Fibroblast of skin of abdomen (primary cell): ENCODE measurements around the gene ZNF735. TPM values are rescaled to one million over a fixed set of nuclear protein-coding genes. Genes with fewer than 3 reads are reported as not detected.
"Not testable (repeated sequence)": the region's sequence is repeated elsewhere in the genome, so short reads cannot be mapped to it uniquely, and the experiment has no call there.

Source experiments
- DNase-seq: peaks from one replicate; pipeline ENCODE4 v3.0.0-alpha.2; 2013
- polyA plus RNA-seq, 2 experiments: library from polyadenylated mRNA; unstranded; fragments of 120-200 nt; gene quantifications; one replicate each; pipeline ENCODE4 v1.2.1, GENCODE V29; 2013; ENCODE audit not compliant: insufficient read length in 2 of 2

ZNF735 gene
- not detected for polyA plus RNA-seq (2013, experiment 1 of 2; ENCODE audit: insufficient read length)
- not detected for polyA plus RNA-seq (2013, experiment 2 of 2; ENCODE audit: insufficient read length)

DNA sequence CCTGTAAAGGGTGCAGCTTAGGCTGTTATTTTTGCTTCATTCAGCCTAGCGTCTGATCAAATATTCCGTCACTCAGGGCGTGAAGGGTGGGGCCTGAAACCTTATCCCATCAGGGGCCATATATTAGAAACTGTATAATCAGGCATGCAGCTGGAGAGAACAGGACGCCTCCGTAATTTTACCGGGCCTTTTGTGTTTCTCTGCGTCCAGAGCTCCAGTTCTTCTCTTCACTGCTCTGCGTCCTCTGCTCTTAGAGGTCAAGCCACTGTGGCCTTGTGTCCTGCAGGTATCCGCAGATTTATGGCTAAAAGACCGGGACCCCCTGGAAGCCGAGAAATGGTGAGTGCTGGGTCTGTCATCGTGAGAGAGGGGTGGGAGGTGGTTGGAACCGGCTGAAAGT is at the start of gene ZNF735:
ZNF735 (plus strand) TSS at position 301 of the 400 bp plus-strand sequence; CDS start at position 301, 0 bp downstream.
- DNase-seq = no peak

- DNase-seq = not testable (repeated sequence)
These were observed 36.0 kb upstream of the ZNF735 start for GRCh38 chr7:64170974-64171373.

DNA sequence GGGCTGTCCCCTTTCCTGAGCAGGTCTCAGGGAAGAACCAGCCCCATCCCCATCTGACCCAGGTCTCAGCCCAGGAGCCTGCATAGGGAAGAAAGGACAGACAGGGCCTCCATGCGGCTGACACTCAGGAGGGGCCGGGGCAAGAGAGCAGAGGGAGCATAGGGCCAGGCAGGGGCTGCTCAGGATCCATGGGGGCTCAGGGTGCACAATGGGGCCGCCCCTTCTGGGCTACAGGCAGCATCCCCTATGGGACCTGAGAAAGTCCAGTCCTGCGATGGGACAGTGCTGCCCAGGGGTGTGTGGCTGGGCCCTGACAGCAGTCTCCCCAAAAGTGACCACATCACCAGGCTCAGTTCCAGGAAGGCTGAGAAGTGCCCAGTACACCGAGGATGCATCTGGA is 32.7 kb upstream of the ZNF735 start:
- no peak for DNase-seq

DNA sequence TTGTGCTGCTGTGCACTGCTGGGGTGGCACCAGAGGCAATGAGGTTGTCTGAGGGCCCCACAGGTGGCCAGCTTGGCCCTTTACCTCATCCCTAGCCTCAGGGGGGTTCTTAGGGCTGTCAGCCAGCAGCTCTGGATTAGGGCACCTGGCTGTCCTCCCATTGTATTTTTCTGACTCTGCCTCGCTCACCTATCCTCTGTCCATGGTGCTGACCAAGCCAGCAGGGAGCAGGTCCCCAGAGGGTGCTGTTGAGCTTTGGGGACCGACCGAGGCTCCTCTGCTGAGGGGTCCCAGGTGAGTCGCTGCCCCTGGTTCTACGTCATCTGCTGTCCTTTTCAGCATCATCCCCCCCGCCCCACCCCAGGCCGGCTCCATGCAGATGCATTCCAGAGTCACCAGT is 32.1 kb upstream of the ZNF735 start:
- no peak for DNase-seq

DNA sequence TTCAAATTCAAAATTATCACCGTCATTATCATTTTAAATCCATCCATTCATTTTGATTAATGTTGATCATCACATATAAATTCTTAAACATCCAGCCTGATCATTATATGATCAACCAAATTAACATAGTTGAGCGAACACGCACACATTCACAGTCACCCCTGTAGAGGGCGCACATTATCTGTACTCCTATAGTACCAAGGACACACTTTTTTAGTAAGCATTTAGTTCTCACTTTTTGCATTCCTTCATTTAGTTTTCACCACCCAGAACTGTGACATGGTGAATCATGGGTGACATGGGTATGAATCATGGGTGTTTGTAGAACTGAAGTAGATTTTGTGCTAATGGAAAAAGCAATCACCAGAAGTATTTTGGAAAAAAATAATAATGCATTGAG is 26.0 kb upstream of the ZNF735 start:
- DNase-seq = no peak

DNA sequence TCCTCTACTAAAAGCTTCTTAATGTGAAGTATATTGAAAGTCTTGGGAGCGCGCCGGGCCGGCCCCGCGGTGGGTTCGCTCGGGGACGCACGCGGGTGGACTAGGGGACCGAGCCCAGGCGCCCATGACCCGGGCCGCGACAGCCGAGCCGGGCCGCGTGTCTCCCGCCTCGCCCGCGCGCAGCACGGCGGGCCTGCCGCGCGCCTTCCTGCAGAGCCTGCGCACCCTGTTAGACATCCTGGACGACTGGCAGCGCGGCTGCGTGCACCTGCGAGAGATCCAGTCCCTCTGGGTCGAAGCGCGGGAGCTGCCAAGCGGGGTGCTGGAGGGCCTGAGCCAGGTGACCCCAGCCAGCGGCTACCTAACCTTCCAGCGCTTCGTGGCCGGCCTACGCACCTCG is 25.4 kb upstream of the ZNF735 start:
- DNase-seq = no peak

GRCh38 chr7:64182036-64182790 is 24.8 kb upstream of the ZNF735 start:
- no peak for DNase-seq

DNA sequence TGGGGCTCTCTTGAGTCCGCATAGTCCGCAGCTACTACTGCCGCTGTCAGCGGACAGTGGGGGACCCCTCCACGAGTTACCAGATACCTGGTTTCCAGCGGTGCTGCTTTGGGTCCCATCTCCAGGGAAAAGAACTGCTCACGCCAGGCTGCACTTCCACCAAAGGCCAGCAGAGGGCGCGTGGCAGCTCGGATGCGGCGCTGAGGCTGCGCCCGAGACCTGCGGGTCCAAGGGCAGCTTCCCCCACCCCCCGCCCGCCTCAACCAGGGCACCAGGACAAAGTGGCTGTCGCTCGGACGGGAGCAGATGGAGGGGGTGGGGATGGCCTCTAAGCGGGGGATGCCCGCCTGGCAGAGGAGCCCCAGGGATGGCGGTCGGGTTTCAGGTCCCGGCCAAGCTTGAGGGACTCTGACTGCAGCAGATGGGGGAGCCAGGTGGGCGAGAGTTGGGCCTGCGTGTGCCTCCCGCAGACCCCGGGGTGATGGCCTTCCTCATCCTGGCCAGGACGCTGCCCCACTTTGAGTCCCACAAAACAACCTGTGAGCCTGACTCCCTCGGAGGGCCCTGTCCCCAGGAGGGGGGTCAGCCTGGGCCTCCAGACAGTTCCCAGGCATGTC is 23.8 kb upstream of the ZNF735 start:
- no peak for DNase-seq

DNA sequence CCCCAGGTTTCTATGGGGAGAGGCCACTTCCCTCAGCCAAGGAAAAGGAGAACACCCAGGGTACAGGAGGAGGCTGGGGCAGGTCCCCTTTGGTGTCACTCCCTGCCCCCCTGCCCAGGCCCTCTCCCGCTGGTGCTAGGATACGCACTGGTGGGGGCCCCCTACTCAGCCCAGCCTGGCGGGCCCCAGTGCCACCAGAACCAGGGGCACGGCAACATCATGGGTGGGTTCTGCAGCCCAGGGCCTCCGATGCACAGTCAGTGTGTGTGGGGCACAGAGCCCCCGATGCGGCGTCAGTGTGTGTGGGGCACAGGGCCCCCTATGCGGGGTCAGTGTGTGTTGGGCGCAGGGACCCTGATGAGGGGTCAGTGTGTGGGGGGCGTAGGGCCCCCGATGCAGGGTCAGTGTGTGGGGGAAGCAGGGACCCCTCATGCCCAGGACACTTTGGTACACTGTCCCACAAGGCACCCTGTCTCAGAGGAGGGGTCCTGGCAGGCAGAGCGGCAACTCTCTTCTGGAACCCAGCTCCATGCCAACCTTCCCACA is 23.1 kb upstream of the ZNF735 start:
- DNase-seq = no peak

DNA sequence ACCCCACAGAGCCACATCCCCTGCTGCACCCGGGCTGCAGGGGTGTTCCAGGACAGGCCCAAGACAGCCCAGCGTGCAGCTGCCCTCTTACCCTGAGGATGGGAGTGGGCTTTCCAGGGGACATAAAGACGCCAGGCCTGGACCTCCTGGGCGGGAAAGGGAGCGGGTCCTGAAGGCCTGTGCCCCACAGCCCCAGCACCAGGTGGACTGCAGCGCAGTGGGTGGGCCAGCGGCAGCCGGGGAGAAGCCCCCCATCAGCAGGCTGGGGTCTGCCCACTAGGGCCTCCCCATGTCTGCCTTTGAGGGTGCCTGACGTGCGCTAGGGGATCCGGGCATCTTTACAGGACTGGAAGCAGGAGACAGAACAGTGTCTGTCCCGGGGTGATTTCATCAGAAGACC is 22.6 kb upstream of the ZNF735 start:
- DNase-seq = no peak

DNA sequence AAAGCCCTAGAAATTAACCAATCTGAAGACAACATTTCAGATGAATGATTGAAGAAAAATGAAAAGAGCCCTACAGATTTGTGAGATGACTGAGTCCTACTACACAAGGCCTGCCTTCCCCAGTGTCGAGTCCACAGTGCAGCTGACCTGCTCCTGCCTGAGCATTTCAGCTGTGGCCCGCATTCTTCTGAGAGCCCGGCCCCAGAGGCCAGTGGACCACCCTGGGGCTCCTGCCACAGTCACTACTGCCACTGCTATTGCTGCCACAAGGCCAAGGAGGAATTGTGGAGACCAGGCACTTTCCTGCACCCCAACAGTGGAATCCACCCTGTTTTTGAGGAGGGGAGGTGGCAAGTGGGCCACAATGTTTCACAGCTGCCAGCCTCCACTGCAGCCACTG is 19.6 kb upstream of the ZNF735 start:
- no peak for DNase-seq

DNA sequence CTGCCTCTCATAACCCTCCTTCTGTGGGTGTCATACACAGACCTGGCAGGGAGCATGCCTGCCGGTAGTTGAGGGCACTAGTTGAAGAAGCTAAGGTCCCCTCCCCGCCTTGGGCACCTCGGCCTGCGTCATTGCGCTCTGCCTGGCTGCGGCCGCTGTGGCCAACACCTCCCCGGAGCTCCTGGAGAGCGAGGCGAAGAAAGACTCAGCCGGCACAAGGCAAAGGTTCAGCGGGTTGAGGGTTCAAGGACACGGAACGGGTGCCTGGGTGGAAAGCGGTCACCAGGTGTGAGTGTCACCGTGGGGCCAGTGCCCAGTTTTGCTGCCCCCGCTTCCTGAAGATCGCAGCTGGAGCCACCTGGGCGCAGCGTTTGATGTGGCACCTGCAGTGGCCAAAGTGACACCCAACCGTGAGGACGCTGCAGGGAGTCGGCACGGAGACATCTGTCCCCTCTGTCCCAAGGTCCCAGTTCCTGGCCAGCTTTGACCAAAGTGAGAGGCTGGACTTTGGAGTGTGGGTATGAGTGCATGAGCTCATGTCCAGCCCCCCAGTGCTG is 14.8 kb upstream of the ZNF735 start:
- DNase-seq = no peak

DNA sequence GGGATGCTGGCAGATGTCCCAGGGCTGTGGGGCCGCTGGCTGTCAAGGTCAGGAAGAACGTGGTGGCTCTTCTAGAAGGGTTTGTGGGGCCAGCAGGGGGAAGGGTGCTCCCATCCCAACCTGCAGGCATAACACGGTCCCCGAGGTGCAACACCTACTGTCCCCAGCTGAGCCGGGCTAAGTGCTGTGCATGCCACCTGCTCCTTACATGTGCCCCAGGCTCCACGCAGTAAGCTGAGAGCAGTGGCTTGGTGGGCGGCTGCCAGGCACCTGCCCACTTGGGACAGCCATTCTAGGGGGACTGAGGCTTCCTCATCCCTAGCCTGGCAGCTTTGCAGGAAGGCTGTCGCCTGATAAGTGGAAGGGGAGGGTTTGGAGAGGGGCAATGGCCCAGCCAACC is 14.2 kb upstream of the ZNF735 start:
- no peak for DNase-seq

DNA sequence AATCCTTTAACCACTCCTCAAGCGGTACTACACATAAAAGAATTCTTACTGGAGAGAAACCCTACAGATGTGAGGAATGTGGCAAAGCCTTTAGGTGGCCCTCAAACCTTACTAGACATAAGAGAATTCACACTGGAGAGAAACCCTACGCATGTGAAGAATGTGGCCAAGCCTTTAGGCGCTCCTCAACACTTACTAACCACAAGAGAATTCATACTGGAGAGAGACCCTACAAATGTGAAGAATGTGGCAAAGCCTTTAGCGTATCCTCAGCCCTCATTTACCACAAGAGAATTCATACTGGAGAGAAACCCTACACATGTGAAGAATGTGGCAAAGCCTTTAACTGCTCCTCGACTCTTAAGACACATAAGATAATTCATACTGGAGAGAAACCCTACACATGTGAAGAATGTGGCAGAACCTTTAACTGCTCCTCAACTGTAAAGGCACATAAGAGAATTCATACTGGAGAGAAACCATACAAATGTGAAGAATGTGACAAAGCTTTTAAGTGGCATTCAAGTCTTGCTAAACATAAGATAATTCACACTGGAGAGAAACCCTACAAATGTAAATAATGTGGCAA is 12.8 kb downstream of the ZNF735 start:
- DNase-seq = not testable (repeated sequence)

DNA sequence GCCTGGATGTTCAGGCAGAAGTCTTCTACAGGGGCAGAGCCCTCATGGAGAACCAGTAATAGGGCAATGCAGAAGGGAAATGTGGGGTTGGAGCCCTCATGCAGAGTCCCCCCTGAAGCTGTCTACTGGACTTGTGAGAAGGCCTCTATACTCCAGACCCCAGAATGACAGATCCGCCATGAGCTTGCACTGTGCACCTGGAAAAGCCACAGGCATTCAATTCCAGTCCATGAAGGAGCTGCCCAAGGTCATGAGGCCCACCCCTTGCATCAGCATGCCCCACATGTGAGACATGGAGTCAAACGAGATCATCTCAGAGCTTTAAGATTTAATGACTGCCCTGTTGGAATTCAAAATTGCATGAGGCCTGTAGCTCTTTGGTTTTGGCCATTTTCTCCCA is 16.4 kb downstream of the ZNF735 start:
- DNase-seq = no peak

DNA sequence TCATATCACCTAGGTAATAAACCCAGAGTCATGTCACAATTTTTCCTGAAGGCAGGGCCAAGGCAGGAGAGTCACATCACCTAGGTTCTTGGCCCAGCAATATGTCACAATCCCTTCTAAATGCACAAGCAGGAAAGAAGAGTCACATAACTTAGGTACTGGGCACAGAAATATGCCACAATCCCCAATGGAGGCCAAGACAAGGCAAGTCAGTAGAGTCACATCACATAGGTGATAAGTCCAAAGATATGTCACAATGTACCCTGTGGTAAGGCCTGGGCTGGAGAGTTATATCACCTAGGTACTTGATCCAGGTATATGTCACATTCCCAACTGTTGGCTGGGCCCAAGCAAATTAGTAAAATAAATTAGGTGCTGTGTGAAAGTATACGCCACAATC is 21.2 kb downstream of the ZNF735 start, which contains the start of gene ZNF679:
ZNF679 (plus strand) TSS at position 301 of the 400 bp plus-strand sequence. CDS start 20,644 bp downstream, outside the sequence.
- DNase-seq = not testable (repeated sequence)

DNA sequence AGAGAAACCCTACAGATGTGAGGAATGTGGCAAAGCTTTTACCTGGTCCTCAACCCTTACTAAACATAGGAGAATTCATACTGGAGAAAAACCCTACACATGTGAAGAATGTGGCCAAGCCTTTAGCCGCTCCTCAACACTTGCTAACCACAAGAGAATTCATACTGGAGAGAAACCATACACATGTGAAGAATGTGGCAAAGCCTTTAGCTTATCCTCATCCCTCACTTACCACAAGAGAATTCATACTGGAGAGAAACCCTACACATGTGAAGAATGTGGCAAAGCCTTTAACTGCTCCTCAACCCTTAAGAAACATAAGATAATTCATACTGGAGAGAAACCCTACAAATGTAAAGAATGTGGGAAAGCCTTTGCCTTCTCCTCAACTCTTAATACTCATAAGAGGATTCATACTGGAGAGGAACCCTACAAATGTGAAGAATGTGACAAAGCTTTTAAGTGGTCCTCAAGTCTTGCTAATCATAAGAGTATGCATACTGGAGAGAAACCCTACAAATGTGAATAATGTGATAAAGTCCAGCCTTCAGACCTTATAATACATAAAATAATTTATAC is 59.4 kb downstream of the ZNF735 start:
- DNase-seq = no peak
